ENCODE data around the gene HTT.

The HTT gene

GRCh38 chr4:3186609-3187008 lies 112.1 kb downstream of the HTT start:
- DNase-seq (ENCODE audit: insufficient read length, low spot score) (no peak), FAIRE-seq (no peak)
- TF ChIP-seq CTCF (IDR thresholded peaks at IDR 0.05; ENCODE audit: insufficient read depth, missing control alignments): no peak

- FAIRE-seq: no peak
- no peak for TF ChIP-seq CTCF (IDR thresholded peaks at IDR 0.05; ENCODE audit: insufficient read depth, missing control alignments)
- no peak for DNase-seq (ENCODE audit: insufficient read length, low spot score)
These were observed 113.6 kb downstream of the HTT start for GRCh38 chr4:3188118-3188517.

GRCh38 chr4:3189459-3189858 lies 115.0 kb downstream of the HTT start:
- TF ChIP-seq CTCF (IDR thresholded peaks at IDR 0.05; ENCODE audit: insufficient read depth, missing control alignments): no peak
- no peak for FAIRE-seq
- no peak for DNase-seq (ENCODE audit: insufficient read length, low spot score)

- TF ChIP-seq CTCF (IDR thresholded peaks at IDR 0.05; ENCODE audit: insufficient read depth, missing control alignments): no peak
- FAIRE-seq: no peak
- DNase-seq (ENCODE audit: insufficient read length, low spot score): no peak
These were observed 116.1 kb downstream of the HTT start for GRCh38 chr4:3190549-3190948.

- no peak for FAIRE-seq
These were observed 117.7 kb downstream of the HTT start for GRCh38 chr4:3192188-3192587.

GRCh38 chr4:3192827-3193226 lies 118.3 kb downstream of the HTT start:
- no peak for FAIRE-seq
- DNase-seq (ENCODE audit: insufficient read length, low spot score): no peak
- no peak for TF ChIP-seq CTCF (IDR thresholded peaks at IDR 0.05; ENCODE audit: insufficient read depth, missing control alignments)

More at GRCh38 chr4:3192188-3192587, 117.7 kb downstream of the HTT start:
- DNase-seq (ENCODE audit: insufficient read length, low spot score): no peak
- no peak for TF ChIP-seq CTCF (IDR thresholded peaks at IDR 0.05; ENCODE audit: insufficient read depth, missing control alignments)

GRCh38 chr4:3193531-3194203 lies 119.2 kb downstream of the HTT start:
- peak; percentile 32 for TF ChIP-seq CTCF (IDR thresholded peaks at IDR 0.05; ENCODE audit: insufficient read depth, missing control alignments)
- no peak for DNase-seq (ENCODE audit: insufficient read length, low spot score)
- no peak for FAIRE-seq
